Stomach smooth muscle (tissue), 2 donors: ENCODE results near the gene INO80D.
"Not testable (repeated sequence)": the region's sequence is repeated elsewhere in the genome, so short reads cannot be mapped to it uniquely, and the experiment has no call there.

ENCODE experiments used
- H3K27ac ChIP-seq: one replicate; pipeline ENCODE4 v1.7.0; 2013; ENCODE audit warnings: mild to moderate bottlenecking, low read length, inconsistent platforms
- H3K27me3 ChIP-seq, 2 donors: one replicate each; pipeline ENCODE4 v1.7.0; 2013; ENCODE audit warnings: low read length in 2 of 2; ENCODE audit not compliant: insufficient read depth in 2 of 2, control insufficient read depth in 1 of 2
- H3K36me3 ChIP-seq, 2 donors: one replicate each; pipeline ENCODE4 v1.7.0; 2013; ENCODE audit warnings: low read length in 2 of 2; ENCODE audit not compliant: control insufficient read depth in 2 of 2, insufficient read depth in 2 of 2
- H3K4me1 ChIP-seq: one replicate; pipeline ENCODE4 v1.7.0; 2013; ENCODE audit warnings: low read length; ENCODE audit not compliant: control insufficient read depth, insufficient read depth
- H3K4me3 ChIP-seq, 2 donors: one replicate each; pipeline ENCODE4 v1.7.0; 2013; ENCODE audit warnings: low read length in 2 of 2
- H3K9ac ChIP-seq, 2 donors: one replicate each; pipeline ENCODE4 v1.7.0; 2013; ENCODE audit warnings: low read length in 2 of 2, mild to moderate bottlenecking in 1 of 2
- H3K9me3 ChIP-seq, 2 donors: one replicate each; pipeline ENCODE4 v1.7.0; 2013; ENCODE audit warnings: low read length in 2 of 2; ENCODE audit not compliant: control insufficient read depth in 2 of 2
- donor health status: healthy.
- donor health status: Pancreatic carcinoma.

Gene INO80D

DNA sequence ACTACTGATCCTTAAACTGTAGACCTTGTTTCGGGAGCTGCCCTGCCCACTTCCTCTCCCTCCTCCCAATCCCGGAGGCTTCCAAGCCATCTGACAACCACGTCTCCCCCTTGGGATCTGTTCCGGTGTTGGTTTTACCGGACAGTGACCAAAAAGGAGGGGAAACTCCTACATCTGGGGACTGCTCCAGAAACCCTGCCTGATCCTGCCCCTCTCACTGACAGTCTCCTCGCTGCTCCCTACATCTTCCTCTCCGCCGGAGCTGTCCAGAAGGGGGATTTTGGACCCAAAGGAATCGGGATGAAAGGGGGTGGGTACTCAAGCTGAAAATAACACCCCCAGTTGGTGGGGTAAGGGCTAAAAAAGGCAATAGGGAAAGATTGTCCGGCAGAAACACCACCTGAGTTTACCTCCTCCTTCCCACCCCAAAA, 1.5 kb downstream of the INO80D start:
- Histone ChIP-seq H3K4me1 (peaks cover 17% of the 10 kb centered on the region), H3K36me3 (no peaks in the 10 kb centered on the region), H3K9ac (peak overlapping the region; percentile 98 to 100), H3K9me3 (no peaks in the 10 kb centered on the region), H3K27ac (peak overlapping the region; percentile 93), H3K27me3 (no peaks in the 10 kb centered on the region), H3K4me3 (peak overlapping the region; percentile 89 to 98)

GRCh38 chr2:206083602-206084438, 2.2 kb downstream of the INO80D start:
- Histone ChIP-seq H3K4me1 (peaks cover 17% of the 10 kb centered on the region), H3K9me3 (no peaks in the 10 kb centered on the region), H3K27ac (peak overlapping the region; percentile 93), H3K4me3 (peak overlapping the region; percentile 89 to 98), H3K36me3 (no peaks in the 10 kb centered on the region), H3K9ac (peak overlapping the region; percentile 98 to 100), H3K27me3 (no peaks in the 10 kb centered on the region)

GRCh38 chr2:206082298-206082843, 3.6 kb downstream of the INO80D start:
- H3K36me3 ChIP-seq = no peaks in the 10 kb centered on the region
- H3K4me1 ChIP-seq = peaks cover 10% of the 10 kb centered on the region
- no peak overlapping the region for H3K4me3 ChIP-seq
- no peaks in the 10 kb centered on the region for H3K9me3 ChIP-seq
- H3K9ac ChIP-seq = no peak overlapping the region
- H3K27me3 ChIP-seq = no peaks in the 10 kb centered on the region
- H3K27ac ChIP-seq = no peak overlapping the region

- Histone ChIP-seq H3K36me3 (no peaks in the 10 kb centered on the region), H3K9ac (no peak overlapping the region), H3K9me3 (no peaks in the 10 kb centered on the region), H3K4me1 (peaks cover 5% of the 10 kb centered on the region), H3K27ac (no peak overlapping the region), H3K27me3 (no peaks in the 10 kb centered on the region), H3K4me3 (no peak overlapping the region)
Observed at GRCh38 chr2:206080927-206081326, 5.0 kb downstream of the INO80D start.

GRCh38 chr2:206079699-206080465, 6.1 kb downstream of the INO80D start:
- no peaks in the 10 kb centered on the region for H3K27me3 ChIP-seq
- H3K36me3 ChIP-seq = no peaks in the 10 kb centered on the region
- no peak overlapping the region for H3K4me3 ChIP-seq
- no peak overlapping the region for H3K9ac ChIP-seq
- no peaks in the 10 kb centered on the region for H3K9me3 ChIP-seq
- H3K4me1 ChIP-seq = peaks cover 5% of the 10 kb centered on the region
- H3K27ac ChIP-seq = no peak overlapping the region

DNA sequence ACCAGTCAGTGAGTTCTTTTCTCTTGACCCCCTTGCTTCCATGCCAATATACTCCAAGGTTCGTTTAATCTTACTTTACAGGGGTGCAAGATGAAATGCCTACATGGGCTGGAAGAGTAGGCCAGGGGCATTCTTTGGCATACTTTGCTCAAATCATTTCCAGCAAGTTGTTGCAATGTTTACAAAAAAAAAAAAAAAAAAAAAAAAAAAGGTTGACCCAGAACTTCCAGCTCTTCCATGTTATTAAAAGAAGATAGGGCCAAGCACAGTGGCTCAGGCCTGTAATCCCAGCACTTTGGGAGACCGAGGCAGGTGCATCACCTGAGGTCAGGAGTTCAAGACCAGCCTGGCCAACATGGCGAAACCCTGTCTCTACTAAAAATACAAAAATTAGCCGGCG, 8.1 kb downstream of the INO80D start:
- H3K27me3 ChIP-seq, H3K9me3 ChIP-seq, H3K4me3 ChIP-seq, H3K4me1 ChIP-seq, H3K36me3 ChIP-seq, H3K9ac ChIP-seq, H3K27ac ChIP-seq: not testable (repeated sequence)

DNA sequence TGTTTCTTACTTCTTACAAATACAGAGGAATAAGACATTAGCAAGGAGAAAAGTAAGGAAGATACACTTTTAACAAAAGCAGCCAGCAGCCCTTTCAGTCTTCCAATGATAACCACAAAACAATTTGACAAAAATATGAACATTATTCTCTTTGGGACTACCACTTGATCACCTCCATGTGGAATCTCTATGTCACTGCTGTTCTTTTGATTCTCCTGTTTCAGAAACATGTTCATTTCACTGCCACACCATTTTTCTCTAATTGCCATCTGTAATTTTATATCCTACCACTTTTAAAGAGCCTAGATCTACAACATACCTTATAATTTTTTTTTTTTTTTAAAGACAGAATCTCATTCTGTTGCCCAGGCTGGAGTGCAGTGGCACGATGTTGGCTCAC, 10.9 kb downstream of the INO80D start:
- H3K4me1 ChIP-seq = no peaks in the 10 kb centered on the region
- H3K27me3 ChIP-seq = no peaks in the 10 kb centered on the region
- H3K9ac ChIP-seq = no peak overlapping the region
- H3K36me3 ChIP-seq = no peaks in the 10 kb centered on the region
- no peaks in the 10 kb centered on the region for H3K9me3 ChIP-seq
- H3K4me3 ChIP-seq = no peak overlapping the region
- no peak overlapping the region for H3K27ac ChIP-seq

DNA sequence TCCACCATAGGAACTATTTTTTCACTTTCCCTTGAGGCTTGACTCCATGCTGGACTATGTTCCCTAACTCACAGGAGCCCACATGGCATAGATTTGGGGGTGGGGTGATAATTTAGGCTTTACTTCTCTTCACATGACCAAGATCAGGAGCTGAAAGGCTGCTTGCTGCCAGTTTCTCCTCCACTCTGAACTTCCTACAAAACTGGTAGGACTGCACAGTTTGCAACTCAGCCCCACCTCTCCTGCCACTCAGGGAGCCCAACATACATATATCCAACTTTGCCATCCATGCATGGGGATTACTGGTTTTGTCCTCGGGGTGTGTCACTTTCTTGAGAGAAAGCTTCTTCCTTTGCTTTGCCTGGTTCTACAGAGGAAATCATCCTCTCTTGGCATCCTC, 14.2 kb downstream of the INO80D start:
- Histone ChIP-seq H3K4me1 (no peaks in the 10 kb centered on the region), H3K27ac (no peak overlapping the region), H3K9me3 (no peaks in the 10 kb centered on the region), H3K27me3 (no peaks in the 10 kb centered on the region), H3K4me3 (no peak overlapping the region), H3K9ac (no peak overlapping the region), H3K36me3 (no peaks in the 10 kb centered on the region)

DNA sequence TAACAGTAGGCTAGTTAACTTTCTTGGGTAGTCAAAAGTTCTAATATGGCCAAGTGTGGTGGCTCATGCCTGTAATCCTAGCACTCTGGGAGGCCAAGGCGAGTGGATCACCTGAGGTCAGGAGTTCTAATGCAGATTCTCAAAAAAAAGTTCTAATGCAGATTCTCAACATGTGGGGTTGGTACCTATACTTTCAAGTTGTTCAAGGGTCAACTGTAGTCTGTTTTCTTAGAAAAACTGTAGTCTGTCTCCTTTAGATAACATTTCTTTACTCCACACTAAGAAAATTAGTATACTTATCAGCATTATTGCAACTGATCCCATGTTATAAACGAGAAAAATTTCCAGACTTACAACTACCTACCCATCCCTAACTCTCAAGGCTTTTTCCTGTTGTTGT, 16.6 kb downstream of the INO80D start:
- Histone ChIP-seq H3K9me3 (no peaks in the 10 kb centered on the region), H3K36me3 (no peaks in the 10 kb centered on the region), H3K27ac (no peak overlapping the region), H3K27me3 (no peaks in the 10 kb centered on the region), H3K4me1 (no peaks in the 10 kb centered on the region), H3K4me3 (no peak overlapping the region), H3K9ac (no peak overlapping the region)

DNA sequence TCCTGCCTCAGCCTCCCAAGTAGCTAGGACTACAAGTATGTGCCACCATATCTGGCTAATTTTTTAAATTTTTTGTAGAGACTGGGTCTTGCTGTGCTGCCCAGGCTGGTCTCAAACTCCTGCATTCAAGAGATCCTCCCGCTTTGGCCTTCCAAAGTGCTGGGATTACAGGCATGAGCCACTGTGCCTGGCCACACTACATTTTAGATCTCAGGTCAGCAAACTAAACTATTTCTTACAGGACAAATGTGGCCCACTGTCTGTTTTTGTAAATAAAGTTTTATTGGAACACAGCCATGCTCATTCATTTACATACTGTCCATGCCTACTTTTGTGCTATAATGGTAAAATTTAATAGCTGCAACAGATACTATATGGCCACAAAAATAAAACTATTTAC, 17.8 kb downstream of the INO80D start:
- Histone ChIP-seq H3K9ac (no peak overlapping the region), H3K4me3 (no peak overlapping the region), H3K27ac (no peak overlapping the region), H3K4me1 (no peaks in the 10 kb centered on the region), H3K9me3 (no peaks in the 10 kb centered on the region), H3K27me3 (no peaks in the 10 kb centered on the region), H3K36me3 (no peaks in the 10 kb centered on the region)
